ENCODE data around the gene CD276. TPM values are rescaled to one million over a fixed set of nuclear protein-coding genes. Genes with fewer than 3 reads are reported as not detected.

The CD276 gene
- total and polyA plus RNA-seq, 7 donors: 7.3 to 15.0 (median 8.9) TPM

DNA sequence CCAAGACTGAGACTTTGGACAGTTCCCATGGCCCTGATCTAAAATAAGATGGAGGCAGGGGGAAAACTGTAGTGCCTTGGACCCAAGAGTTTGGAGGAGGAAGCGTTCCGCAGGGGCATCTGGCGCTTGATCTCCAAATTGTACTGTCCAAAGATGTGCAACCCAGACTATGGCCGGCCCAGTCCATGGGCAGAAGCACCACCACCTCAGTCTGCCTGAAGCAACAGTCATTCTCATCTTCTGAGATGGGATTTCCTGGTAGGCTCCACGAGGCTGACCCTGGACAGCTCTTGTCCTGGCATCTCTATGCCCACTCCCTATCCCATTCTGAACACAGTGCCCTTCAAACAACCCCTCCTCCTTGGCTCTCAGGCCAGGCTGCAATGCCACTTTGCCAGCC, 65.3 kb downstream of the CD276 start:
- DNase-seq: no peak
- TF ChIP-seq, protein P1, sequence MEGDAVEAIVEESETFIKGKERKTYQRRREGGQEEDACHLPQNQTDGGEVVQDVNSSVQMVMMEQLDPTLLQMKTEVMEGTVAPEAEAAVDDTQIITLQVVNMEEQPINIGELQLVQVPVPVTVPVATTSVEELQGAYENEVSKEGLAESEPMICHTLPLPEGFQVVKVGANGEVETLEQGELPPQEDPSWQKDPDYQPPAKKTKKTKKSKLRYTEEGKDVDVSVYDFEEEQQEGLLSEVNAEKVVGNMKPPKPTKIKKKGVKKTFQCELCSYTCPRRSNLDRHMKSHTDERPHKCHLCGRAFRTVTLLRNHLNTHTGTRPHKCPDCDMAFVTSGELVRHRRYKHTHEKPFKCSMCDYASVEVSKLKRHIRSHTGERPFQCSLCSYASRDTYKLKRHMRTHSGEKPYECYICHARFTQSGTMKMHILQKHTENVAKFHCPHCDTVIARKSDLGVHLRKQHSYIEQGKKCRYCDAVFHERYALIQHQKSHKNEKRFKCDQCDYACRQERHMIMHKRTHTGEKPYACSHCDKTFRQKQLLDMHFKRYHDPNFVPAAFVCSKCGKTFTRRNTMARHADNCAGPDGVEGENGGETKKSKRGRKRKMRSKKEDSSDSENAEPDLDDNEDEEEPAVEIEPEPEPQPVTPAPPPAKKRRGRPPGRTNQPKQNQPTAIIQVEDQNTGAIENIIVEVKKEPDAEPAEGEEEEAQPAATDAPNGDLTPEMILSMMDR (IDR thresholded peaks at IDR 0.05): no peak
- Histone ChIP-seq H3K9me3 (no peaks in the 10 kb centered on the region), H3K36me3 (ENCODE audit: insufficient read depth in 1 of 2, low read depth in 1 of 2) (no peaks in the 10 kb centered on the region), H3K4me1 (peaks cover 6% of the 10 kb centered on the region), H3K4me3 (no peak overlapping the region), H3K27me3 (ENCODE audit: insufficient read depth in 3 of 3, low read length in 2 of 3) (peaks cover 0 to 31% (median 8%) of the 10 kb centered on the region in 3 donors), H3K27ac (no peak overlapping the region)
- 85 to 90% (median 86%) methylated on average over 5 of the region's 5 CpGs for WGBS, 3 donors
- no peak for ATAC-seq
- intact Hi-C loops (cut with DNase I): no loop called here

DNA sequence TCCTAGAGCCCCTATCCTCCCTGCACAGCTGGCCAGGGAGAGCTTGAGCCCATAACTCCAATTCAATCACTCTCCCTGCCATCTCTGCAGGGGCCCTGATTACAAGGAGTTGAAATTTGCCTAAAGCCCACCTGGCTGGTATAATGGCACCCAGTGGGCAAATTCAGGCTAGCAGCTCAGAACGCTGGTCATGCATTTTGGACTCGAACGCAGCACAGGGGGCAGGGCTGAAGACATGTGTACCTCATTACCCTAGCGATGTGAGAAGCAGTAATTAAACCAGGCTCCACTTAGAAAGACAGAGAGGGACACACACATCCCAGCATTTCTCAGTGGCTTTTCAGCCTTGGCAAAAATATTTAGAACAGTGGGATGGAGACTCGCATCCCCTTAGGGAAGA, 65.8 kb downstream of the CD276 start:
- Histone ChIP-seq H3K4me1 (peaks cover 6% of the 10 kb centered on the region), H3K9me3 (no peaks in the 10 kb centered on the region), H3K27ac (no peak overlapping the region), H3K27me3 (ENCODE audit: insufficient read depth in 3 of 3, low read length in 2 of 3) (peaks cover 0 to 33% (median 8%) of the 10 kb centered on the region in 3 donors), H3K4me3 (no peak overlapping the region), H3K36me3 (ENCODE audit: insufficient read depth in 1 of 2, low read depth in 1 of 2) (no peaks in the 10 kb centered on the region)
- no peak for DNase-seq
- WGBS, 3 donors: 93 to 96% (median 93%) methylated on average over 5 of the region's 5 CpGs
- TF ChIP-seq, protein P1 (IDR thresholded peaks at IDR 0.05): no peak
- ATAC-seq: no peak
- intact Hi-C loops (cut with DNase I): no loop called here

DNA sequence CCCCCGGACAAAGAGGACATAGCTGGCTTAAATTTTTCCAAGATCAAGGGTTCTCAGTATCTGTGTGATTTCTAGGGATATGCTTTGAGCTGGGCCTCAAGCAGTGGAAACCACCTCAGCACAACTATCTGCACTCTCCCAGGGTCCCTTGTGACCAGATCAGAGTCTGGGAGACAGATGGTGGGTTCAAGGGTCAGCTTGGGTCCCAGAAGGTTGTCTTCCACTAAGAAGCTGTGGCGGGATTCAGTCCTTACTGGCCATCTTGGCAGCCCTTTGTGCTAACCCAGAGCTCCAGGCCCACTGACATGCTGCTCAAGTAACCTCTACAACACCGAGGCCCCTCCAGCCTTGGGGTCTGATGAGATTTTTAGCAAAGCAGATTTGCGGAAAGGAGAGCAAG, 66.3 kb downstream of the CD276 start:
- H3K4me3 ChIP-seq: no peak overlapping the region
- TF ChIP-seq, protein P1 (IDR thresholded peaks at IDR 0.05): no peak
- DNase-seq (no peak), ATAC-seq (no peak)
- no peaks in the 10 kb centered on the region for H3K36me3 ChIP-seq (ENCODE audit: insufficient read depth in 1 of 2, low read depth in 1 of 2)
- intact Hi-C loops (cut with DNase I): no loop called here
- H3K27me3 ChIP-seq (ENCODE audit: insufficient read depth in 3 of 3, low read length in 2 of 3): peaks cover 0 to 31% (median 8%) of the 10 kb centered on the region in 3 donors
- 86 to 90% (median 87%) methylated on average over 4 of the region's 4 CpGs for WGBS, 3 donors
- peaks cover 6% of the 10 kb centered on the region for H3K4me1 ChIP-seq
- no peaks in the 10 kb centered on the region for H3K9me3 ChIP-seq
- H3K27ac ChIP-seq: no peak overlapping the region

DNA sequence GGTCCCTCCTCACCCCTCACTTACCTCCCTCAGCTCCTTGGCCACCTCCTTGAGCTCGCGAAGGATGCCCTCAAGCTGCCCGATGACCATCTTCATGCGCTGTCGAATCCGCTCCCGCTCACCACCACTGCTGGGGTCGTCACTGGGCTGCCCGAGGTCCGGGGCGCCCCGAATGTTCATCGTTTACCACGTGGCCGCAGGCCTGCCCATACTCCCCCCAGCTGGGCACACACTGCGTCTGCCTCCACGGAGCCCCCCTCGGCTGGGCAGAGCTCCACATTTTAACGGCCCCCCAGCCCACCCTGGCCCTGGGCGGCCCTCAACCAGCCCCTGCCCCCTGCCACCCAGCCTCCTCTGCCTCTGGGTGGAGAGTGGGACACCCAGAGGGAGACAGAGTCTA, 66.8 kb downstream of the CD276 start:
- peaks cover 6% of the 10 kb centered on the region for H3K4me1 ChIP-seq
- no peak overlapping the region for H3K27ac ChIP-seq
- DNase-seq: no peak
- no peak for ATAC-seq
- H3K27me3 ChIP-seq (ENCODE audit: insufficient read depth in 3 of 3, low read length in 2 of 3): peaks cover 0 to 31% (median 8%) of the 10 kb centered on the region in 3 donors
- no peaks in the 10 kb centered on the region for H3K9me3 ChIP-seq
- intact Hi-C loops (cut with DNase I): no loop called here
- TF ChIP-seq, protein P1 (IDR thresholded peaks at IDR 0.05): no peak
- H3K36me3 ChIP-seq (ENCODE audit: insufficient read depth in 1 of 2, low read depth in 1 of 2): no peaks in the 10 kb centered on the region
- 88 to 89% (median 88%) methylated on average over 20 of the region's 20 CpGs for WGBS, 3 donors
- H3K4me3 ChIP-seq: no peak overlapping the region

DNA sequence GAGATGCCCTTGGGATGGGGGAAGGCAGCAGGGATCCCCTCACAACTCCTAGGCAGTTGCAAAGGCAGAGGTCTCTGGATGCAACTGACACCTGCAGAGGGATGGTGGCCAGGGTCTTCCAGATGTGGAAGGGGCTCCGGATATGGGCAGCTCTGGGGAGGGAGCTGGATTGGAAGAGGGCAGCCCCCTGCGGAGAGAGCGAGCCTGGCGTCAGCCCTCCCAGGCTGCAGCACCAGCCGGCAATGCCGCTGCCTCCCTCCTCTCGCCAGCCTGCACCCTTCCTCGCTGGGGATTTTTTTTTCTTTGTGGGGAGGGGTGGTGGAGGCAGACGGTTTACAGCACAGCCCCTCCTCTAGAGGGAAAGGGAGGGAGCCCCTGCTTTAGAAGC, 67.3 kb downstream of the CD276 start:
- Histone ChIP-seq H3K36me3 (ENCODE audit: insufficient read depth in 1 of 2, low read depth in 1 of 2) (no peaks in the 10 kb centered on the region), H3K9me3 (no peaks in the 10 kb centered on the region), H3K27me3 (ENCODE audit: insufficient read depth in 3 of 3, low read length in 2 of 3) (peaks cover 0 to 35% (median 8%) of the 10 kb centered on the region in 3 donors), H3K4me3 (peak overlapping the region; percentile 69), H3K27ac (no peak overlapping the region), H3K4me1 (peaks cover 6% of the 10 kb centered on the region)
- intact Hi-C loops (cut with DNase I): no loop called here
- TF ChIP-seq, protein P1 (IDR thresholded peaks at IDR 0.05): no peak
- ATAC-seq (no peak), DNase-seq (no peak)
- WGBS, 3 donors: 37 to 56% (median 53%) methylated on average over 8 to 9 of the region's 9 CpGs

Measured in psoas muscle (tissue), 8 donors.